NB4 (cell line): Measurements from ENCODE around the gene MAD2L1.
"Not testable (repeated sequence)": the region's sequence is repeated elsewhere in the genome, so short reads cannot be mapped to it uniquely, and the experiment has no call there.

Experiments
- DNase-seq: peaks from one replicate; pipeline ENCODE4 v3.0.0; 2010; ENCODE audit warnings: low read depth
- H3K4me3 ChIP-seq: one replicate; pipeline ENCODE4 v1.5.1; 2011; ENCODE audit warnings: mild to moderate bottlenecking, low read depth, low read length, moderate library complexity
- MYC ChIP-seq: IDR thresholded peaks from 2 replicates; pipeline ENCODE4 v1.6.1; 2011; ENCODE audit warnings: low read depth, low read length
- POLR2A ChIP-seq: IDR thresholded peaks from 2 replicates; pipeline ENCODE4 v1.6.1; 2011; ENCODE audit warnings: mild to moderate bottlenecking; ENCODE audit not compliant: insufficient read length; ENCODE audit errors: extremely low read depth
- TF ChIP-seq, protein P1 (sequence below): IDR thresholded peaks from one replicate; pipeline ENCODE4 v1.5.1; 2012; ENCODE audit warnings: low read depth, low read length
- TF ChIP-seq, protein P2 (sequence below): IDR thresholded peaks from 2 replicates; pipeline ENCODE4 v1.6.1; 2011; ENCODE audit warnings: low read depth, low read length

Gene MAD2L1

DNA sequence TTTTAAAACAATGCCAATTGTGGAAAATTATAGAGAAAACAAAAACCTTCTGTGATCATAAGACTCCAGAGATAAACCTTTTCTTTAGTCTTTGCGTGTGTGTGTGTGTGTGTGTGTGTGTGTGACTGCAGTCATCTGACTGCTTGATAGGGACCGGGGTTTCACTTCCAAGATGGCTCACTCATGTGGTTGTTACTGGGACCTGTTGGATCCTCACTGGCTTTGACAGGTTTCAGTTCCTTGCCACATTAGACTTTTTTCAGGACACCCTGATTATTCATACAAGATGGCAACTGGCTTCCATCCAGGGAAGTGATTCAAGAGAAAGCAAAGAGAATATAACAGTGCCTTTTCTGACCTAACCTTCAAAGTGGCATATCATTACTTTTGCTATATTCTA is 21.9 kb upstream of the MAD2L1 start:
- TF ChIP-seq, protein P1, sequence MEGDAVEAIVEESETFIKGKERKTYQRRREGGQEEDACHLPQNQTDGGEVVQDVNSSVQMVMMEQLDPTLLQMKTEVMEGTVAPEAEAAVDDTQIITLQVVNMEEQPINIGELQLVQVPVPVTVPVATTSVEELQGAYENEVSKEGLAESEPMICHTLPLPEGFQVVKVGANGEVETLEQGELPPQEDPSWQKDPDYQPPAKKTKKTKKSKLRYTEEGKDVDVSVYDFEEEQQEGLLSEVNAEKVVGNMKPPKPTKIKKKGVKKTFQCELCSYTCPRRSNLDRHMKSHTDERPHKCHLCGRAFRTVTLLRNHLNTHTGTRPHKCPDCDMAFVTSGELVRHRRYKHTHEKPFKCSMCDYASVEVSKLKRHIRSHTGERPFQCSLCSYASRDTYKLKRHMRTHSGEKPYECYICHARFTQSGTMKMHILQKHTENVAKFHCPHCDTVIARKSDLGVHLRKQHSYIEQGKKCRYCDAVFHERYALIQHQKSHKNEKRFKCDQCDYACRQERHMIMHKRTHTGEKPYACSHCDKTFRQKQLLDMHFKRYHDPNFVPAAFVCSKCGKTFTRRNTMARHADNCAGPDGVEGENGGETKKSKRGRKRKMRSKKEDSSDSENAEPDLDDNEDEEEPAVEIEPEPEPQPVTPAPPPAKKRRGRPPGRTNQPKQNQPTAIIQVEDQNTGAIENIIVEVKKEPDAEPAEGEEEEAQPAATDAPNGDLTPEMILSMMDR: no peak
- TF ChIP-seq POLR2A (no peak), MYC (no peak)
- TF ChIP-seq, protein P2, sequence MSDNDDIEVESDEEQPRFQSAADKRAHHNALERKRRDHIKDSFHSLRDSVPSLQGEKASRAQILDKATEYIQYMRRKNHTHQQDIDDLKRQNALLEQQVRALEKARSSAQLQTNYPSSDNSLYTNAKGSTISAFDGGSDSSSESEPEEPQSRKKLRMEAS: no peak
- no peak for DNase-seq
- H3K4me3 ChIP-seq: no peak overlapping the region

DNA sequence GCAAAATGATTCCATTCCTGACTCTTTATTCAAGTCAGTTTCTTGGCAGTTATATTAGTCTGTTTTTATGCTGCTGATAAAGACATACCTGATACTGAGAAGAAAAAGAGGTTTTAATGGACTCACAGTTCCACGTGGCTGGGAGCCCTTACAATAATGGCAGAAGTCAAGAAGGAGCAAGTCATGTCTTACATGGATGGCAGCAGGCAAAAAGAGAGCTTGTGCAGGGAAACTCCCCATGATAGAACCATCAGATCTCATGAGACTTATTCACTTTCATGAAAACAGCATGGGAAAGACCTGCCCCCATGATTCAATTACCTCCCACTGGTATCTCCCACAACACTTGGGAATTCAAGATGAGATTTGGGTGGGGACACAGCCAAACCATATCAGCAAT is 21.4 kb upstream of the MAD2L1 start:
- DNase-seq, H3K4me3 ChIP-seq: not testable (repeated sequence)

DNA sequence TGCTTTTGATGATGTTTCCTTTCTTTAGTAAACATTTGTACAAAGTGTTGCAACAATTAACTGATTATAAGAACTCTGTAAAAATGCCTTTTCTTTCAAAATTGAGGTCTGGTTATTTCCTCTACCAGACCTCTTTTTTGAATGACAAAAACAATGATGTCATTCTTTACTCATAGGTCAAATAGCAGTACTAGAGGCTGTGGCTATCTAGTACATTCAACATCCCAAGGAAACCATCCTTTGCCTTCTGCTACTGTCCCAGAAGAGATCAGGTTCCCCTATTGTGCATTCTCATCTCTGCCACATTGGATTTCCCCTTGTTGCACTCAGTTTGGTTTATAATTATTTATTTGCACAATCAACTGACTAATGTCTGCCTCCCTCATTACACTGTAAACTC is 19.1 kb upstream of the MAD2L1 start:
- no peak for DNase-seq
- no peak overlapping the region for H3K4me3 ChIP-seq
- no peak for TF ChIP-seq MYC
- TF ChIP-seq POLR2A: no peak
- TF ChIP-seq, protein P1: no peak
- TF ChIP-seq, protein P2: no peak

DNA sequence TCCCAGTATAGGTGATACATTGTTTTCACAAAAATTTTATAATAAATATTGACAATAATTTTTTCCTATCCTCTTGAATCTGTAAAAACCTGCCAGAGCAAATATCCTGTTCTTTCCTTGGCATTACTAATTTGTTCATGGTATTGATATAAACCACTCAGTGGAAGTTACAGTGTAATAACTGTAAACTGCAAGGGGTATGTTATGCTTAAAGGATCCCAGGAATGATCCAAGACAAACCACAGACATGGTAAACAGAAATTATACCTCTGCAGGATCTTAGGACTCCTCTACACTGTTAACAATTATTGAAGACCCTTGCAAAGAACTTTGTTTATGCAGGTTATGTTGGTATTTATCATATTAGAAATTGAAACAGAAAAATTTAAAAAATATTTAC is 17.7 kb upstream of the MAD2L1 start:
- H3K4me3 ChIP-seq: no peak overlapping the region
- TF ChIP-seq, protein P2: no peak
- no peak for TF ChIP-seq MYC
- DNase-seq: no peak

DNA sequence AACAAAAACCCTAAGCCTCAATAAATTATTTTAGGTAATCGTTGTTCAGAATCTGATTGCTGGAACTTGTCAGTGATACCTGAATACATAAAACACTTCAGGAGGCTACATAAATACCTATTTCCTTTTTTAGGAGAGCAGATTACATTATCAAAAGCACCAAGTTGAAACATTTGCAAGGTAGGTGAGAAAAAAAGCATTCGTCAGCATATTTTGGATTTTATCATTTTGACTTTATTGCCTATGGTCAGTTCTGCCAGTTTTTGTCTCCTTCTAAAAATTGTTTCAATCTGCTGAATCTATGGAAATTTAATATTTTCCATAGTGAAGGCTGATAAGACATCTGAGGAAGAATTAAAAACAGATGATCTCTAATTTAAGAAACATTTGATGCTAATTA is 16.5 kb upstream of the MAD2L1 start:
- TF ChIP-seq, protein P1: no peak
- TF ChIP-seq, protein P2: no peak
- TF ChIP-seq MYC (no peak), POLR2A (no peak)
- no peak overlapping the region for H3K4me3 ChIP-seq
- DNase-seq: no peak

DNA sequence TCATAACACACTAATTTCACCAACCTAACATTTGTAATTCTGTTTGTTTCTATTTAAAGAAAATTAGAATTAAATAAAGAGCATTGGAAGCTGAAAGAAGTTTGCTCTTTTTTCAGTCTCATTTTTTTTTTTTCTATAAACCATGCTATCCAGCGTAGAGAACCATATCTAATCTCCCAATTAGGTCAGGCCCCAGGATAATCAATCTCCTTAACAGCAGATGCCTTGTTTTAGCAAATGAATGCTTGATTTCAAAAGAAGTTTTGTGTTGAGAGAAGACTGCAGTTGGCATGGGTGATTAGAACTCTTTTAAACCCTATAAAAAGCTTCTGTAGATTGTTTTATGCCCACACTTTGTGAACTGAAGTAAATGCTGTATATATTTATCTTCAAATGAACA is 15.6 kb upstream of the MAD2L1 start:
- no peak for TF ChIP-seq POLR2A
- no peak for TF ChIP-seq MYC
- TF ChIP-seq, protein P1: no peak
- TF ChIP-seq, protein P2: no peak
- H3K4me3 ChIP-seq: no peak overlapping the region

DNA sequence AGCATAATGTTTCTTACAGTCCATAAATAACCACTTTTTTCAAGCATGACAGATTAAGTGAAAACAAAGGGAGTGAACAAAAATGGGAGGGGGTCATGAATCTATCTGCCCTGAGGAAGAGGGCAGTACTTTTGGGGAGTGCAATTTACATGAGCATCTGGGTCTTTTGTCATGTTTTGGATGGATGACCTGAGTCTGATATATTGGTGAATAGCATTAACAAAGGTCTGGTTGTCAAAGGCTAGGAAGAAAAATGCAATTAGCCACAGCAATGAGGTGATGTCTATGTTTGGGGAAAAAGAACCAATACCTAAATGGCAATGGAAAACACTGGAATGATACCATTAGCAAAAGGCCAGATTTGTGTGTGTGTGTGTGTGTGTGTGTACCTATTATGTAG is 15.1 kb upstream of the MAD2L1 start:
- no peak for DNase-seq
- TF ChIP-seq, protein P1: no peak
- no peak for TF ChIP-seq POLR2A
- TF ChIP-seq, protein P2: no peak
- no peak for TF ChIP-seq MYC
- H3K4me3 ChIP-seq: no peak overlapping the region

More for the DNA sequence above, 15.6 kb upstream of the MAD2L1 start:
- DNase-seq: no peak
